SK-MEL-5 (cell line): ENCODE measurements around the gene RPA4. TPM values are rescaled to one million over a fixed set of nuclear protein-coding genes. Genes with fewer than 3 reads are reported as not detected.
"Not testable (repeated sequence)": the region's sequence is repeated elsewhere in the genome, so short reads cannot be mapped to it uniquely, and the experiment has no call there.

ENCODE experiments used
- DNase-seq: peaks from one replicate; pipeline ENCODE4 v3.0.0-alpha.2; 2016; ENCODE audit warnings: low read depth, low spot score
- in situ Hi-C: cut with HindIII; loops from 2 replicates; pipeline ENCODE4 v1.10.0; 2016; ENCODE audit warnings: low sequenced_read_pairs, high pct_unique_total_duplicates, low pct_unique_long_range_greater_than_20kb
- polyA plus RNA-seq, 2 experiments: library from polyadenylated mRNA; depleted of rRNA; stranded (reverse); fragments of >200 nt; gene quantifications; 2 replicates each; pipeline ENCODE4 v1.2.3, GENCODE V29; 2015
- total RNA-seq: library from RNA; depleted of rRNA; stranded (reverse); fragments of >200 nt; shearing (Covaris generic); gene quantifications from 2 replicates; pipeline ENCODE4 v1.2.3, GENCODE V29; 2014; rRNA removed

The RPA4 gene
- total RNA-seq: 0.24 and 0.45 TPM in 2 replicates
- 0.15 and 0.34 TPM in 2 replicates for polyA plus RNA-seq (2015; cell fraction: cytosol; rRNA removed)
- polyA plus RNA-seq (2015; cell fraction: nucleus; rRNA removed): 1.6 and 3.6 TPM in 2 replicates

GRCh38 chrX:96883608-96884007, at the start of gene RPA4:
TSS of gene RPA4 (plus strand) at chrX:96883908. CDS start at chrX:96884311, 403 bp downstream.
- in situ Hi-C loops: no loop called here

GRCh38 chrX:96834137-96834536, 49.6 kb upstream of the RPA4 start:
- in situ Hi-C loops: no loop called here

More at GRCh38 chrX:96883608-96884007, at the start of gene RPA4:
- DNase-seq: no peak

GRCh38 chrX:96835660-96836289, 47.9 kb upstream of the RPA4 start:
- in situ Hi-C loops: no loop called here
- no peak for DNase-seq

More at GRCh38 chrX:96834137-96834536, 49.6 kb upstream of the RPA4 start:
- DNase-seq: no peak

- DNase-seq: no peak
- in situ Hi-C loops: no loop called here
Observed at GRCh38 chrX:96837808-96838207, 45.9 kb upstream of the RPA4 start.

GRCh38 chrX:96838537-96838936, 45.2 kb upstream of the RPA4 start:
- no peak for DNase-seq
- in situ Hi-C loops: no loop called here

- no peak for DNase-seq
- in situ Hi-C loops: no loop called here
Observed at GRCh38 chrX:96841325-96841724, 42.4 kb upstream of the RPA4 start.

- in situ Hi-C loops, DNase-seq: not testable (repeated sequence)
Observed at GRCh38 chrX:96841866-96842265, 41.8 kb upstream of the RPA4 start.

- peak; percentile 5 for DNase-seq
- in situ Hi-C loops: no loop called here
Observed at GRCh38 chrX:96843566-96843965, 40.1 kb upstream of the RPA4 start.

- in situ Hi-C loops: no loop called here
- DNase-seq: no peak
Observed at GRCh38 chrX:96846841-96847240, 36.9 kb upstream of the RPA4 start.

- in situ Hi-C loops, DNase-seq: not testable (repeated sequence)
Observed at GRCh38 chrX:96859422-96859821, 24.3 kb upstream of the RPA4 start.

GRCh38 chrX:96861218-96861617, 22.5 kb upstream of the RPA4 start:
- in situ Hi-C loops: no loop called here
- no peak for DNase-seq

- no peak for DNase-seq
- in situ Hi-C loops: no loop called here
Observed at GRCh38 chrX:96861661-96862060, 22.0 kb upstream of the RPA4 start.

GRCh38 chrX:96884027-96884426, 319 bp downstream of the RPA4 start:
- in situ Hi-C loops: no loop called here
- DNase-seq: no peak

- in situ Hi-C loops: no loop called here
- DNase-seq: no peak
Observed at GRCh38 chrX:96889726-96890125, 6.0 kb downstream of the RPA4 start.

GRCh38 chrX:96906741-96907140, 23.0 kb downstream of the RPA4 start:
- in situ Hi-C loops: no loop called here
- peak; percentile 1 for DNase-seq

GRCh38 chrX:96907516-96908272, 24.0 kb downstream of the RPA4 start:
- in situ Hi-C loops: no loop called here
- no peak for DNase-seq

GRCh38 chrX:96909291-96909690, 25.6 kb downstream of the RPA4 start:
- no peak for DNase-seq
- in situ Hi-C loops: no loop called here

- in situ Hi-C loops: no loop called here
Observed at GRCh38 chrX:96918864-96919263, 35.2 kb downstream of the RPA4 start.

GRCh38 chrX:96919672-96920071, 36.0 kb downstream of the RPA4 start:
- in situ Hi-C loops: no loop called here
- no peak for DNase-seq

More at GRCh38 chrX:96918864-96919263, 35.2 kb downstream of the RPA4 start:
- no peak for DNase-seq
